ENCODE measurements around the gene TEX28. TPM values are rescaled to one million over a fixed set of nuclear protein-coding genes. Genes with fewer than 3 reads are reported as not detected.
"Not testable (repeated sequence)": the region's sequence is repeated elsewhere in the genome, so short reads cannot be mapped to it uniquely, and the experiment has no call there.

TEX28 gene
- total RNA-seq, 1 donor from 2014 or later: not detected

DNA sequence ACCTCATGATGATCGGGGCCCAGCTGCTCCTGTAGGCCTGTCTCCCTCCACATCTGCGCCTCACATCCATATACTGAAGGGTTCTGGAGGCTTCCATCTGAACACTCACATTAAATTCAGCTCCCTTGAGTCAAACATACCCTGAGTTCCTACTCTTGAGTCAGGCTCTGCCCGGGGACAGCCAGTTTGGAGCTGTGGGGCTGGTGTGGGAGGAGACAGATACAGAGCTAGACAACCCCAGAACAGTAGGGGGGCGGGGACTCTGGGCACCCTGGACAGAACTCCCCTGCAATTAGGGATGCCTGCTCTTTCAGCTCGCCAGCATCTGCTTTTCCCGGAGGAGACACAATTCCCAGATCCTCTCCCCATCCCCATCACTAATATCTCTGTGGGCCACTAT lies 31.9 kb downstream of the TEX28 start:
- DNase-seq (ENCODE audit: low spot score); ATAC-seq; intact Hi-C loops (cut with DNase I): not testable (repeated sequence)

DNA sequence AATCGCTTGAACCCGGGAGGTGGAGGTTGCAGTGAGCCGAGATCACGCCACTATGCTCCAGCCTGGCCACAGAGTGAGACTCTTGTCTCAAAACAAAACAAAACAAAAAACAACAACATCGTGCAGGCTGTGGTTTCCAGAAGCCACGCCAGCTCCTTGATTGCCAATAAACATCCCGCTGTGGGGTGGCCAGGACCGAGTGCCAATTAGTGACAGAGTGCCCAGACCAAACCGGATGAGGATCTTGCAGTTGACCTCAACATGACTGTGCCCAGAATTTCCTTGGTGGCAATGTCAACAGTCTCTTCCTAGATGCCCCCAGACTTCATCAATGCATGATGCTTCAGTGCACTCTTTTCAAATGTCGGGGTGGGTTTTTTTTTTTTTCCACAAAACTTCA lies 36.2 kb downstream of the TEX28 start:
- intact Hi-C loops (cut with DNase I); DNase-seq (ENCODE audit: low spot score); ATAC-seq: not testable (repeated sequence)

DNA sequence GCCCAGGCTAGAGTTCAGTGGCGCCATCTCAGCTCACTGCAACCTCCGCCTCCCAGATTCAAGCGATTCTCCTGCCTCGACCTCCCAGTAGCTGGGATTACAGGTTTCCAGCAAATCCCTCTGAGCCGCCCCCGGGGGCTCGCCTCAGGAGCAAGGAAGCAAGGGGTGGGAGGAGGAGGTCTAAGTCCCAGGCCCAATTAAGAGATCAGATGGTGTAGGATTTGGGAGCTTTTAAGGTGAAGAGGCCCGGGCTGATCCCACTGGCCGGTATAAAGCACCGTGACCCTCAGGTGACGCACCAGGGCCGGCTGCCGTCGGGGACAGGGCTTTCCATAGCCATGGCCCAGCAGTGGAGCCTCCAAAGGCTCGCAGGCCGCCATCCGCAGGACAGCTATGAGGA lies 37.6 kb downstream of the TEX28 start, which contains the start of gene OPN1MW3:
TSS of gene OPN1MW3 (plus strand) at position 301 of the 400 bp plus-strand sequence. CDS start at position 339, 38 bp downstream.
- DNase-seq (ENCODE audit: low spot score); intact Hi-C loops (cut with DNase I); ATAC-seq: not testable (repeated sequence)

DNA sequence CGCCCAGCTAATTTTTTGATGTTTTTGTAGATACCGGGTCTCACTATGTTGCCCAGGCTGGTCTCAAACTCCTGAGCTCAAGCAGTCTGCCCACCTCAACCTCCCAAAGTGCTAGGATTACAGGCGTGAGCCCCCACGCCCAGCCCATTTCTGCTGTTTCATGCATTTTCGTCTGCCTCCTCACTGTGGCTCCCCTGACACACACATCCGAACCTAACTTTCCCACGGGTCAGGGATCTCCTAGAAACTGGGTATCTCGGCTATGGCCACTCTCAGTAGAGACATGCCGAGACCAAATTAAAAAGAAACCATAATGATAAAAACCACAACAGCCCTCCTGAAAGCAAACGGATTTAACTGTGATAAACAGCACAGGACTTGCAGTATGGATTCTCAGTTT lies 46.8 kb downstream of the TEX28 start:
- intact Hi-C loops (cut with DNase I); DNase-seq (ENCODE audit: low spot score): not testable (repeated sequence)
- ATAC-seq: peak; percentile 22

DNA sequence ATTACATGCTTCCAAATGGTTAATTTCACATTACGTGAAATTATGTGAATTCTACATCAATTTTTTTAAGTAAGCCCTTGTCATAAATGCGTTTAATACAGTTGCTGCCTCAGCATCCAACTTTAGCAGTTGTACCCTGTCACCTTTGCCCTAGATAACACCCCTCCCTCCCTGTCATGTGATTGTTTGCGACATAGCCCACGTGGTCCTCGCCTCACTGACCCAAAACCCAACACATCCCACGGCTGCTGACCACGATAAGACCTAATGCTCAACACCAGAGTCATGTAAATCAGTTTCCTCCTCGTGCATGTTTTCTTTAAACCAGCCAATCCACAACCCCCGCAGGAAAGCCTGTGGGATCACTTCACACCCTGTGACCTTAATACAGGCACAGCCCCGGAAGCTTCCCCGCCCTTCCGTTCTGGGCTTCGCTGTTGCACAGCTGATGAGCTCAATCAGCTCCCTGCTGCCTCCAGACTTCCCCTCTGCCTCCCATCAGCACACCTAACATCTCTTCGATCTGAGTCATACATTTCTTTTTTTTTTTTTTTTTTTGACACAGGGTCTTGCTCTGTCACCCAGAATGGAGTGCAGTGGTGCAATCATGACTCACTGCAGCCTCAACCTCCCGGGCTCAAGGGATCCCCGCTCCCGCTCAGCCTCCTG lies 47.4 kb downstream of the TEX28 start:
- DNase-seq (ENCODE audit: low spot score); intact Hi-C loops (cut with DNase I): not testable (repeated sequence)
- peak; percentile 91 for ATAC-seq

DNA sequence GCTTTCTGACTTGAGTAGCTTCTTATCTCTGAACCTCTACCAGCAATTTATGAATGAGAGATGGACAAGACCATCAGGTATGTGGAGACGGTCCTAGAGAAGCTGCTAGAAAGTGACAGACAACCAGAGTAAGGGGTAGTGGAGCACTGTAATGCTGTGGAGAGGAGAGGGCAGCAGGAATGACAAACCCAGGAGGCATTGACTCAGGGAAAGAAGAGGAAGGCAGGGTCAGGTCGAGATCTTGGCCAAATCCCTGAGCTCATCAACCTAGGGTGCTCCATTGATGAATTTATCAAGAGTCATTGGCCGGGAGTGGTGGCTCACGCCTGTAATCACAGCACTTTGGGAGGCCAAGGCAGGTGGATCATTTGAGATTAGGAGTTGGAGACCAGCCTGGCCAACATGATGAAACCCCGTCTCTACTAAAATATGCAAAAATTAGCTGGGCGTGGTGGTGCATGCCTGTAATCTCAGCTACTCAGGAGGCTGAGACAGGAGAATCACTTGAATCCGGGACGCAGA lies 54.9 kb downstream of the TEX28 start:
- DNase-seq (ENCODE audit: low spot score); intact Hi-C loops (cut with DNase I): not testable (repeated sequence)

DNA sequence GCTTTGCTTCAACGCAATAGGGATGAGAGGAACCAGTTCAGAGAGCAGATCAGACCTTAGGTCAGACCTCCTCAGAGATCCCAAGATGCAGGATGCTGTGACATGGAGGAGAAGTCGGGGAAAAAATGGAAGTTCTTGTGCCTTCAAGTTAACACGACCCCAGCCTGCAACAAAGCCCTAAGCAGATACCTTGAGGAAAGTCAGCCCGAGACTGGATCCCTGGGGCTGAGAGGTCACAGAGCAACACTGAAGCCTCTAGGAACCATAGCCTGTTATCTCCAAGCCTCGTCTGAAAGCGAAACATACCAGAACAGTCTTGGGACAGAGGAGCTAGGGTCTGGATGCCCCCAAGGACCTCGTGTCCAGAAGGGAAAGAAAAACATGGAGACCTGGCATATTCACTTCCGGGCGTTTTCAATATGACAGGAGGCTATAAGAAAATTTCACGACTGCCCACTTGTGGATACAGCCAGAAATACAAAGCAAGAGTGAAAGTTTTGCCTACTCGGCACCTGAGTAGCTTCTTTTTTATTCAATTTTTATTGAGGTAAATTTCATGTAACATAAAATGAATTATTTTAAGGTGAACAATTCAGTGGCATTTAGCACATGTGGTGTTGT lies 55.9 kb downstream of the TEX28 start:
- intact Hi-C loops (cut with DNase I); DNase-seq (ENCODE audit: low spot score); ATAC-seq: not testable (repeated sequence)

More for the DNA sequence above, 54.9 kb downstream of the TEX28 start:
- not testable (repeated sequence) for ATAC-seq

DNA sequence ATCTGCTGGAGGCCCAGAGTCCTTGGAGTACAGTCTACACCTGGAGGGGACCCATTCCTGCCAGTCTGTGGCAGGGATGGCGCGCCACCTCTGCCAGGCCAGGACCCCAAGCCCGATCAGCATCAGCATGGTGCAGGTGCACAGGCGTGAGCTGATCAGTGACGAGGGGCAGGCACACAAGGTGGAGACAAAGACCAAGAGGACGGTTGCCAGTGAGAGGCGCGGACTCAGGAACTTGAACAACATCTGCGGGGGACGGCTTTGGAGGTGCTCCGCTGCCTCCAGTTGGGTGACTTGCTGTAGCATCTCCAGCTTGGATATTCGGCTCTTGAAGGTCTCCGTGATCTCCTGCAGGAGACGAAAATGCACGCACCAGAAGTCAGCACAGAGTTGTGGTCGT lies 61.3 kb downstream of the TEX28 start:
- DNase-seq (ENCODE audit: low spot score); ATAC-seq; intact Hi-C loops (cut with DNase I): not testable (repeated sequence)

DNA sequence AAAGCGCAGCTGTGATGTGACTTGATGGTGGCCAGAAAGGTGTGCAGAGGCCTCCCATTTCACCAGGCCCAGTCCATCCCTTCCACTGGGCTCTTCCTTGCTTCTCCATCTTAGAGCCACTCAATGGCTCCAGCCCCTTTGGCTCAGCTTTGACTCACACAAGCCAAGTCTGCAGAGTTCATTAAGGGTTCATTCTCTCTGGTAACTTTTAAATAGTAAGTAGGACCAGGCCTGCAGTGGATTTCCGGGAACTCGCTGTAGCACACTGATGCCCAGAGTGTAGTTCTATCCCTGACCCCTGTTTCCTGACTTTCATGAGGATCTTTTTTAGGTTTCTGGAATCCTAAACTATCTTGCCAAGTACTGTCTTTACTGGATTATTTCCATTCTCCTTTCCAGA lies 63.5 kb downstream of the TEX28 start:
- intact Hi-C loops (cut with DNase I); DNase-seq (ENCODE audit: low spot score): not testable (repeated sequence)
- ATAC-seq: peak; percentile 75

DNA sequence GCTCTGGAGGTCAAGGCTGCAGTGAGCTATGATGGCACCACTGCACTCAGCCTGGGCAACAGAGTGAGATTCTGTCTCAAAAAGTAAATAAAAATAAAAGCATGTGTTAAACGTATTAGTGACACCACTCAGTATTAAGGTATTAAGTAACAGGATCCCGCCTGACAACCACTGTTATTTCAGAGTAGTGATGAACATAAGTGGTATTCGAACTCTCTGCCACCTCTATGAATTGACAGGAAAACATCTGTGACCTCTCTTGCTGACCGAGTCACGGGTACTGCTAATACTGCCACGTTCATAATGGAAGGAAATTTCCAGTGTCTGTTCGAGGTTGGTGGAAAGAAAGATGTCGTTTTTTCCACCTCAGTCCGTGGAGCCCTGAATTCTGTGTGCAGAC lies 68.2 kb downstream of the TEX28 start:
- intact Hi-C loops (cut with DNase I); DNase-seq (ENCODE audit: low spot score): not testable (repeated sequence)

DNA sequence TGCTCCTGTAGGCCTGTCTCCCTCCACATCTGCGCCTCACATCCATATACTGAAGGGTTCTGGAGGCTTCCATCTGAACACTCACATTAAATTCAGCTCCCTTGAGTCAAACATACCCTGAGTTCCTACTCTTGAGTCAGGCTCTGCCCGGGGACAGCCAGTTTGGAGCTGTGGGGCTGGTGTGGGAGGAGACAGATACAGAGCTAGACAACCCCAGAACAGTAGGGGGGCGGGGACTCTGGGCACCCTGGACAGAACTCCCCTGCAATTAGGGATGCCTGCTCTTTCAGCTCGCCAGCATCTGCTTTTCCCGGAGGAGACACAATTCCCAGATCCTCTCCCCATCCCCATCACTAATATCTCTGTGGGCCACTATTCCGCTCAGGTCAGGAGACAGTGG lies 69.6 kb downstream of the TEX28 start:
- DNase-seq (ENCODE audit: low spot score); ATAC-seq; intact Hi-C loops (cut with DNase I): not testable (repeated sequence)

More for the DNA sequence above, 68.2 kb downstream of the TEX28 start:
- not testable (repeated sequence) for ATAC-seq

Other genes starting within 250 kb of the TEX28 start
- 85.6 TPM for gene MECP2, start 197.4 kb downstream of the TEX28 start, total RNA-seq
- gene OPN1LW, start 150.9 kb downstream of the TEX28 start, total RNA-seq: not detected
- gene OPN1MW, start 112.5 kb downstream of the TEX28 start, total RNA-seq: not detected
- not detected for gene OPN1MW2, start 75.4 kb downstream of the TEX28 start, total RNA-seq
- not detected for gene OPN1MW3, start 37.5 kb downstream of the TEX28 start, total RNA-seq
- gene TKTL1, start 671 bp upstream of the TEX28 start, total RNA-seq: 0.18 TPM
- 1,228 TPM for gene FLNA, start 79.5 kb upstream of the TEX28 start, total RNA-seq
- 61.5 TPM for gene EMD, start 84.2 kb upstream of the TEX28 start, total RNA-seq
- gene RPL10, start 103.3 kb upstream of the TEX28 start, total RNA-seq: 2,095 TPM
- gene DNASE1L1, start 114.1 kb upstream of the TEX28 start, total RNA-seq: 18.4 TPM
- 56.7 TPM for gene TAFAZZIN, start 116.4 kb upstream of the TEX28 start, total RNA-seq
- gene ATP6AP1, start 133.6 kb upstream of the TEX28 start, total RNA-seq: 59.1 TPM
- 177 TPM for gene GDI1, start 142.0 kb upstream of the TEX28 start, total RNA-seq
- gene FAM50A, start 149.0 kb upstream of the TEX28 start, total RNA-seq: 51.1 TPM
- gene PLXNA3, start 163.2 kb upstream of the TEX28 start, total RNA-seq: 73.0 TPM
- gene LAGE3, start 184.2 kb upstream of the TEX28 start, total RNA-seq: 10.6 TPM
- 29.4 TPM for gene UBL4A, start 191.5 kb upstream of the TEX28 start, total RNA-seq
- 17.7 TPM for gene SLC10A3, start 195.5 kb upstream of the TEX28 start, total RNA-seq
- 40.3 TPM for gene FAM3A, start 221.1 kb upstream of the TEX28 start, total RNA-seq

All from sciatic nerve (tissue), 2 donors.